ENCODE measurements around the gene FALEC. TPM values are rescaled to one million over a fixed set of nuclear protein-coding genes. Genes with fewer than 3 reads are reported as not detected.

Gene FALEC
- polyA plus RNA-seq, 1 experiment, result not detected

DNA sequence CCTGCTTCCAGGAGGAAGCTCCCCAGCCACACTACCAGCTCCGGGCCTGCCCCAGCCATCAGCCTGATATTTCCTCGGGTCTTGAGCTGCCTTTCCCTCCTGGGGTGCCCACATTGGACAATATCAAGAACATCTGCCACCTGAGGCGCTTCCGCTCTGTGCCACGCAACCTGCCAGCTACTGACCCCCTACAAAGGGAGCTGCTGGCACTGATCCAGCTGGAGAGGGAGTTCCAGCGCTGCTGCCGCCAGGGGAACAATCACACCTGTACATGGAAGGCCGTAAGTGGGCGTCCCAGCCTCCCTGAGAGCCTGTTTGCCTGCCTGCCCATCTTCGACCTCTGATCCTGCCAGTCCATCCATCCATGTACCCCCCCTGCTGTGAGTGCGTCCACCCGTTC is 4.0 kb upstream of the FALEC start:
- DNase-seq (ENCODE audit: low read depth), result no peak
- CTCF ChIA-PET, result interaction anchor here (1.3 kb wide), 1 partner anchor 17 kb away, joined by 3 read pairs; no protein-coding TSS in a partner anchor
- POLR2A ChIA-PET, result no interaction called here
- TF ChIP-seq, protein P1, sequence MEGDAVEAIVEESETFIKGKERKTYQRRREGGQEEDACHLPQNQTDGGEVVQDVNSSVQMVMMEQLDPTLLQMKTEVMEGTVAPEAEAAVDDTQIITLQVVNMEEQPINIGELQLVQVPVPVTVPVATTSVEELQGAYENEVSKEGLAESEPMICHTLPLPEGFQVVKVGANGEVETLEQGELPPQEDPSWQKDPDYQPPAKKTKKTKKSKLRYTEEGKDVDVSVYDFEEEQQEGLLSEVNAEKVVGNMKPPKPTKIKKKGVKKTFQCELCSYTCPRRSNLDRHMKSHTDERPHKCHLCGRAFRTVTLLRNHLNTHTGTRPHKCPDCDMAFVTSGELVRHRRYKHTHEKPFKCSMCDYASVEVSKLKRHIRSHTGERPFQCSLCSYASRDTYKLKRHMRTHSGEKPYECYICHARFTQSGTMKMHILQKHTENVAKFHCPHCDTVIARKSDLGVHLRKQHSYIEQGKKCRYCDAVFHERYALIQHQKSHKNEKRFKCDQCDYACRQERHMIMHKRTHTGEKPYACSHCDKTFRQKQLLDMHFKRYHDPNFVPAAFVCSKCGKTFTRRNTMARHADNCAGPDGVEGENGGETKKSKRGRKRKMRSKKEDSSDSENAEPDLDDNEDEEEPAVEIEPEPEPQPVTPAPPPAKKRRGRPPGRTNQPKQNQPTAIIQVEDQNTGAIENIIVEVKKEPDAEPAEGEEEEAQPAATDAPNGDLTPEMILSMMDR (IDR thresholded peaks at IDR 0.05; ENCODE audit: insufficient read depth, low read depth, low read length), result no peak
- Histone ChIP-seq H3K36me3 (ENCODE audit: control insufficient read depth, insufficient read depth, low read length) (peaks cover 6% of the 10 kb centered on the region), H3K4me3 (ENCODE audit: low read depth, low read length) (no peak overlapping the region), H3K27me3 (ENCODE audit: control insufficient read depth, insufficient read depth, low read length) (no peaks in the 10 kb centered on the region)

- CTCF ChIA-PET, result interaction anchor here (0.8 to 1.3 kb wide), 3 partner anchors 17 to 49 kb away, joined by 3 to 4 read pairs (median 3); no protein-coding TSS in a partner anchor
- POLR2A ChIA-PET, result no interaction called here
- H3K27me3 ChIP-seq (ENCODE audit: control insufficient read depth, insufficient read depth, low read length), result no peaks in the 10 kb centered on the region
- TF ChIP-seq, protein P1 (IDR thresholded peaks at IDR 0.05; ENCODE audit: insufficient read depth, low read depth, low read length), result no peak
- DNase-seq (ENCODE audit: low read depth), result no peak
- H3K4me3 ChIP-seq (ENCODE audit: low read depth, low read length), result no peak overlapping the region
- peaks cover 6% of the 10 kb centered on the region for H3K36me3 ChIP-seq (ENCODE audit: control insufficient read depth, insufficient read depth, low read length)
Observed at GRCh38 chr1:150511985-150512660, 3.4 kb upstream of the FALEC start.

- TF ChIP-seq, protein P1 (IDR thresholded peaks at IDR 0.05; ENCODE audit: insufficient read depth, low read depth, low read length), result no peak
- CTCF ChIA-PET, result interaction anchor here (0.8 to 4.9 kb wide), 6 partner anchors 9 to 48 kb away, joined by 3 to 37 read pairs (median 4); no protein-coding TSS in a partner anchor
- Histone ChIP-seq H3K27me3 (ENCODE audit: control insufficient read depth, insufficient read depth, low read length) (no peaks in the 10 kb centered on the region), H3K4me3 (ENCODE audit: low read depth, low read length) (no peak overlapping the region), H3K36me3 (ENCODE audit: control insufficient read depth, insufficient read depth, low read length) (peaks cover 6% of the 10 kb centered on the region)
- no peak for DNase-seq (ENCODE audit: low read depth)
- POLR2A ChIA-PET, result no interaction called here
Observed at GRCh38 chr1:150512846-150513245, 2.7 kb upstream of the FALEC start.

GRCh38 chr1:150513351-150513791 is 2.2 kb upstream of the FALEC start:
- TF ChIP-seq, protein P1 (IDR thresholded peaks at IDR 0.05; ENCODE audit: insufficient read depth, low read depth, low read length), result no peak
- DNase-seq (ENCODE audit: low read depth), result no peak
- ChIA-PET CTCF (interaction anchor here (0.6 to 4.9 kb wide), 6 partner anchors 9 to 103 kb away, joined by 3 to 37 read pairs (median 4); no protein-coding TSS in a partner anchor), POLR2A (no interaction called here)
- no peak overlapping the region for H3K4me3 ChIP-seq (ENCODE audit: low read depth, low read length)
- peaks cover 6% of the 10 kb centered on the region for H3K36me3 ChIP-seq (ENCODE audit: control insufficient read depth, insufficient read depth, low read length)
- H3K27me3 ChIP-seq (ENCODE audit: control insufficient read depth, insufficient read depth, low read length), result no peaks in the 10 kb centered on the region

DNA sequence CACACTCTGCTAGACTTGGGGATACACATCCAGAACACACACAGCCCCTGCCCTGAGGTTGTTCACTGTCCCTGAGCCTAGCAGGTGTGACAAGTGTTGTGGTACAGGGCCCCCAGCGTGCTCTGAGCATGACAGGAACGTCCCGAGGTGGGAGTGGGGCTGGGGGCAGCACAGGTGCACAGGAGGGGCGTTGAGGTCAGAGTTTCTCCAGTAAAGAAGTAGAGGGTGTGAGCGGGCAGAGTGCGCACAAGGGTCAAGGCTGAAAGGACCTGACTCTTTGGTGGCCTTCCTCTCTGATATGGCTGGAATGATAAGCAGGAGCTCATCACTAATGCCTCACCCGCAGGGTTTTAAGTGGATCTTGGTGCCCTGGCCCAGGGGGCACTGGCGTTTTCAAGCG is 1.3 kb upstream of the FALEC start:
- no peak overlapping the region for H3K4me3 ChIP-seq (ENCODE audit: low read depth, low read length)
- DNase-seq (ENCODE audit: low read depth), result no peak
- CTCF ChIA-PET, result interaction anchor here (1.4 to 4.9 kb wide), 3 partner anchors 13 to 46 kb away, joined by 4 to 37 read pairs (median 8); no protein-coding TSS in a partner anchor
- no peaks in the 10 kb centered on the region for H3K27me3 ChIP-seq (ENCODE audit: control insufficient read depth, insufficient read depth, low read length)
- TF ChIP-seq, protein P1 (IDR thresholded peaks at IDR 0.05; ENCODE audit: insufficient read depth, low read depth, low read length), result no peak
- peaks cover 6% of the 10 kb centered on the region for H3K36me3 ChIP-seq (ENCODE audit: control insufficient read depth, insufficient read depth, low read length)
- POLR2A ChIA-PET, result no interaction called here

Measured in BJ (cell line).